NCI-H1092 (cell line): Measurements from ENCODE around the gene SERPINE2.
A peak's percentile ranks its signal among the peaks of the same experiment; 100 is the strongest.

Experiments
- DNase-seq: peaks from one replicate; lab custom pipeline; 2025; lab: John Stamatoyannopoulos, UW

SERPINE2 gene

GRCh38 chr2:223973606-223974005 is 65.5 kb downstream of the SERPINE2 start:
- no peak for DNase-seq

GRCh38 chr2:223972656-223973102 is 66.4 kb downstream of the SERPINE2 start:
- no peak for DNase-seq

GRCh38 chr2:223971731-223972130 is 67.4 kb downstream of the SERPINE2 start:
- no peak for DNase-seq

- DNase-seq: peak; percentile 17
These were observed 68.5 kb downstream of the SERPINE2 start for GRCh38 chr2:223970343-223971128.

- no peak for DNase-seq
These were observed 69.2 kb downstream of the SERPINE2 start for GRCh38 chr2:223969856-223970255.

GRCh38 chr2:223969315-223969714 is 69.8 kb downstream of the SERPINE2 start:
- no peak for DNase-seq

- no peak for DNase-seq
These were observed 71.1 kb downstream of the SERPINE2 start for GRCh38 chr2:223967981-223968380.

- no peak for DNase-seq
These were observed 79.4 kb downstream of the SERPINE2 start for GRCh38 chr2:223959688-223960087.

GRCh38 chr2:223957092-223957851 is 81.8 kb downstream of the SERPINE2 start, which contains the start of gene MRPL44:
TSS of gene MRPL44 (plus strand) at chr2:223957463. CDS start at chr2:223957473, 10 bp downstream.
- peak; percentile 91 for DNase-seq

GRCh38 chr2:223956300-223956699 is 82.8 kb downstream of the SERPINE2 start:
- no peak for DNase-seq

- no peak for DNase-seq
These were observed 84.7 kb downstream of the SERPINE2 start for GRCh38 chr2:223954401-223954800.

GRCh38 chr2:223952280-223952968 is 86.7 kb downstream of the SERPINE2 start:
- DNase-seq: no peak

- DNase-seq: no peak
These were observed 88.4 kb downstream of the SERPINE2 start for GRCh38 chr2:223950448-223951347.

GRCh38 chr2:223949241-223949840 is 89.7 kb downstream of the SERPINE2 start:
- DNase-seq: no peak

- DNase-seq: no peak
These were observed 91.3 kb downstream of the SERPINE2 start for GRCh38 chr2:223947711-223948205.

- DNase-seq: no peak
These were observed 93.3 kb downstream of the SERPINE2 start for GRCh38 chr2:223945755-223946154.

- DNase-seq: peak; percentile 51
These were observed 94.2 kb downstream of the SERPINE2 start, which contains the start of gene WDFY1 for GRCh38 chr2:223944703-223945531. TSS of gene WDFY1 (minus strand) at chr2:223945335. CDS start at chr2:223945284, 51 bp downstream.

- no peak for DNase-seq
These were observed 94.9 kb downstream of the SERPINE2 start for GRCh38 chr2:223944166-223944702.

GRCh38 chr2:223943561-223944008 is 95.5 kb downstream of the SERPINE2 start:
- DNase-seq: no peak
